Caco-2 (cell line): ENCODE data around the gene MICU1. TPM values are rescaled to one million over a fixed set of nuclear protein-coding genes. Genes with fewer than 3 reads are reported as not detected.

Experiments used
- BruUV-seq: library from RNA; stranded (reverse); fragments of 400-500 nt; replicated peaks from 2 replicates; lab custom pipeline; 2021; lab: Mats Ljungman, UMichigan
- CTCF ChIA-PET: fragments of 300-600 bp; sonication (Branson Sonifier 250); formaldehyde crosslinking; loops from one replicate; lab custom pipeline; 2022; ENCODE audit warnings: antibody characterized with exemption; lab: Charles Lee
- POLR2A ChIA-PET: fragments of 300-600 bp; sonication (Branson Sonifier 250); formaldehyde crosslinking; loops from one replicate; lab custom pipeline; 2022; ENCODE audit warnings: antibody characterized with exemption; lab: Charles Lee
- DNase-seq, 2 experiments: peaks; one replicate each; pipeline versions ENCODE4 v3.0.0 to v3.0.0-alpha.2; 2020 to 2022
- H3K27me3 ChIP-seq: replicated peaks from 2 replicates; pipeline ENCODE4 v1.6.0; 2011; ENCODE audit warnings: low read length; ENCODE audit not compliant: control insufficient read depth, insufficient read depth
- H3K36me3 ChIP-seq: 2 replicates; pipeline ENCODE4 v1.5.1; 2011; ENCODE audit warnings: low read length; ENCODE audit not compliant: control insufficient read depth, insufficient read depth
- H3K4me1 ChIP-seq: fragments of 250-450 bp; sonication (Bioruptor Pico); 2 replicates; pipeline ENCODE4 v1.5.1; 2020; ENCODE audit warnings: mild to moderate bottlenecking
- H3K4me3 ChIP-seq: 2 replicates; pipeline ENCODE4 v1.5.1; 2011; ENCODE audit warnings: low read depth, mild to moderate bottlenecking, control low read depth, low read length
- H3K9me3 ChIP-seq: fragments of 250-450 bp; sonication (Bioruptor Pico); 2 replicates; pipeline ENCODE4 v1.5.1; 2020; ENCODE audit warnings: mild to moderate bottlenecking, moderate library complexity
- H3K27ac Mint-ChIP-seq: one replicate; pipeline ENCODE4 v1.8.0; 2022; ENCODE audit warnings: mixed read lengths; ENCODE audit not compliant: unreplicated experiment
- H3K27me3 Mint-ChIP-seq: one replicate; pipeline ENCODE4 v1.8.0; 2022; ENCODE audit warnings: mixed read lengths; ENCODE audit not compliant: insufficient read depth, unreplicated experiment
- H3K36me3 Mint-ChIP-seq: one replicate; pipeline ENCODE4 v1.8.0; 2022; ENCODE audit warnings: mild to moderate bottlenecking, mixed read lengths; ENCODE audit not compliant: insufficient read depth, unreplicated experiment
- H3K4me1 Mint-ChIP-seq: one replicate; pipeline ENCODE4 v1.8.0; 2022; ENCODE audit warnings: low read depth, mixed read lengths; ENCODE audit not compliant: unreplicated experiment
- H3K4me3 Mint-ChIP-seq: one replicate; pipeline ENCODE4 v1.8.0; 2022; ENCODE audit warnings: mild to moderate bottlenecking, moderate library complexity, mixed read lengths; ENCODE audit not compliant: unreplicated experiment
- H3K9me3 Mint-ChIP-seq: one replicate; pipeline ENCODE4 v1.8.0; 2022; ENCODE audit warnings: mixed read lengths; ENCODE audit not compliant: unreplicated experiment
- intact Hi-C: fragments of 100-400 bp; cut with micrococcal nuclease; formaldehyde crosslinking; loops from one replicate; pipeline ENCODE4 v1.10.0; 2022; ENCODE audit not compliant: unreplicated experiment
- total RNA-seq: library from RNA; stranded (reverse); gene quantifications from 2 replicates; pipeline ENCODE4 v1.2.3, GENCODE V29; 2022
- TF ChIP-seq, protein P1 (sequence below), 2 experiments: fragments of 200-600 bp in 1 of 2; IDR thresholded peaks; 1 replicate in 1 of 2; 2 replicates in 1 of 2; pipeline versions ENCODE4 v1.5.1 to v1.8.0; 2011 to 2022; ENCODE audit warnings: antibody characterized with exemption in 1 of 2, control low read depth in 1 of 2, inconsistent platforms in 1 of 2, low read depth in 1 of 2, low read length in 1 of 2, mild to moderate bottlenecking in 1 of 2, moderate library complexity in 1 of 2; ENCODE audit not compliant: insufficient read depth in 1 of 2, severe bottlenecking in 1 of 2, unreplicated experiment in 1 of 2

MICU1 gene
- total RNA-seq, 1 experiment from 2014 or later = 83.2 TPM

DNA sequence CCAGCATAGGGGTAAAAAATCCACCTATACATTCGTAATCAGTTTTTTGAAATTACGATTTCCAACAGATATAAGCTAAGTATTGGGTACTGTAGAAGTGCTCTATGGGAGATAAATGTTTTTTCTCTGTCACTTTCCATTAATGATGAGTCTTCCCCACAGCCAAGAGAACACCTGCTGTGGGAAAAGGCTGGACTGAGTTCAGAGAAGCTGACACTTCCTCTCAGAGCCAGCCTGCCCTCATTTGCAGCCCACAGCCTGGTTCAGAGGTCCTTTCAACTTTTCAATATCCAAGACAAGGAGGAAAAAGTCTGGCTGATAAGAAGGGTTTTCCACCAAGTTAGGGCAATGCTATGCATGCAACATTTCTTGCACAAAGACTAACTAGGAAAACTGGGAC is 206.6 kb downstream of the MICU1 start:
- no peak for DNase-seq
- H3K27ac Mint-ChIP-seq = no peak overlapping the region
- TF ChIP-seq, protein P1, sequence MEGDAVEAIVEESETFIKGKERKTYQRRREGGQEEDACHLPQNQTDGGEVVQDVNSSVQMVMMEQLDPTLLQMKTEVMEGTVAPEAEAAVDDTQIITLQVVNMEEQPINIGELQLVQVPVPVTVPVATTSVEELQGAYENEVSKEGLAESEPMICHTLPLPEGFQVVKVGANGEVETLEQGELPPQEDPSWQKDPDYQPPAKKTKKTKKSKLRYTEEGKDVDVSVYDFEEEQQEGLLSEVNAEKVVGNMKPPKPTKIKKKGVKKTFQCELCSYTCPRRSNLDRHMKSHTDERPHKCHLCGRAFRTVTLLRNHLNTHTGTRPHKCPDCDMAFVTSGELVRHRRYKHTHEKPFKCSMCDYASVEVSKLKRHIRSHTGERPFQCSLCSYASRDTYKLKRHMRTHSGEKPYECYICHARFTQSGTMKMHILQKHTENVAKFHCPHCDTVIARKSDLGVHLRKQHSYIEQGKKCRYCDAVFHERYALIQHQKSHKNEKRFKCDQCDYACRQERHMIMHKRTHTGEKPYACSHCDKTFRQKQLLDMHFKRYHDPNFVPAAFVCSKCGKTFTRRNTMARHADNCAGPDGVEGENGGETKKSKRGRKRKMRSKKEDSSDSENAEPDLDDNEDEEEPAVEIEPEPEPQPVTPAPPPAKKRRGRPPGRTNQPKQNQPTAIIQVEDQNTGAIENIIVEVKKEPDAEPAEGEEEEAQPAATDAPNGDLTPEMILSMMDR (IDR thresholded peaks at IDR 0.05; ENCODE audit: insufficient read depth in 1 of 2, low read depth in 1 of 2, low read length in 1 of 2, severe bottlenecking in 1 of 2, unreplicated experiment in 1 of 2) = no peak
- no peaks in the 10 kb centered on the region for H3K9me3 ChIP-seq
- intact Hi-C loops = no loop called here
- H3K36me3 Mint-ChIP-seq = peaks cover 20% of the 10 kb centered on the region
- BruUV-seq = no TSS peak
- H3K27me3 ChIP-seq = no peaks in the 10 kb centered on the region
- H3K9me3 Mint-ChIP-seq = peaks cover 12% of the 10 kb centered on the region
- no peak overlapping the region for H3K4me3 Mint-ChIP-seq
- H3K4me3 ChIP-seq = no peak overlapping the region
- peaks cover 1% of the 10 kb centered on the region; the same call in 1 of the 2 replicates for H3K36me3 ChIP-seq
- H3K27me3 Mint-ChIP-seq = no peaks in the 10 kb centered on the region
- ChIA-PET POLR2A (no interaction called here), CTCF (no interaction called here)
- peaks cover 8% of the 10 kb centered on the region for H3K4me1 Mint-ChIP-seq
- H3K4me1 ChIP-seq = no peaks in the 10 kb centered on the region

- TF ChIP-seq, protein P1 (IDR thresholded peaks at IDR 0.05; ENCODE audit: insufficient read depth in 1 of 2, low read depth in 1 of 2, low read length in 1 of 2, severe bottlenecking in 1 of 2, unreplicated experiment in 1 of 2) = no peak
- no peak for DNase-seq
- ChIA-PET CTCF (no interaction called here), POLR2A (no interaction called here)
- BruUV-seq = no TSS peak
- peaks cover 8% of the 10 kb centered on the region for H3K4me1 Mint-ChIP-seq
- no peak overlapping the region for H3K4me3 Mint-ChIP-seq
- Histone ChIP-seq H3K36me3 (peaks cover 1% of the 10 kb centered on the region; the same call in 1 of the 2 replicates), H3K4me3 (no peak overlapping the region), H3K4me1 (no peaks in the 10 kb centered on the region), H3K9me3 (no peaks in the 10 kb centered on the region), H3K27me3 (no peaks in the 10 kb centered on the region)
- intact Hi-C loops = no loop called here
- H3K27ac Mint-ChIP-seq = no peak overlapping the region
- peaks cover 12% of the 10 kb centered on the region for H3K9me3 Mint-ChIP-seq
- no peaks in the 10 kb centered on the region for H3K27me3 Mint-ChIP-seq
- peaks cover 20% of the 10 kb centered on the region for H3K36me3 Mint-ChIP-seq
Observed at GRCh38 chr10:72418679-72419078, 207.2 kb downstream of the MICU1 start.

DNA sequence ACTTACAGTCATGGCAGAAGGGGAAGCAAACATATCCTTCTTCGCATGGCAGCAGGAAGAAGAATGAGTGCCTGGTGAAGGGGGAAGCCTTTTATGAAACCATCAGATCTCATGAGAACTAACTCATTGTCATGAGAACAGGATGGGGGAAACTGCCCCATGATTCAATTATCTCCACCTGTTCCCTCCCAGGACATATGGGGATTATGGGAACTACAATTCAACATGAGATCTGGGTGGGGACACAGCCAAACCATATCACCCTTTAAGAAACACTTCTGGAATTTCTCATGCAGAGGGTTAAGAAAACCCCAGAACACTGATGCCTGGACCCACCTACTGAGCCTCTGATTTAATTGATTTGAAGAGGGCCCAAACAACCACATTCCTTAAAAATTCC is 207.9 kb downstream of the MICU1 start:
- Histone ChIP-seq H3K36me3 (peaks cover 1% of the 10 kb centered on the region; the same call in 1 of the 2 replicates), H3K4me3 (no peak overlapping the region), H3K9me3 (no peaks in the 10 kb centered on the region), H3K4me1 (no peaks in the 10 kb centered on the region), H3K27me3 (no peaks in the 10 kb centered on the region)
- H3K4me3 Mint-ChIP-seq = no peak overlapping the region
- intact Hi-C loops = no loop called here
- H3K27ac Mint-ChIP-seq = no peak overlapping the region
- peaks cover 7% of the 10 kb centered on the region for H3K9me3 Mint-ChIP-seq
- H3K27me3 Mint-ChIP-seq = no peaks in the 10 kb centered on the region
- ChIA-PET CTCF (no interaction called here), POLR2A (no interaction called here)
- peaks cover 5% of the 10 kb centered on the region for H3K4me1 Mint-ChIP-seq
- no peak for DNase-seq
- TF ChIP-seq, protein P1 (IDR thresholded peaks at IDR 0.05; ENCODE audit: insufficient read depth in 1 of 2, low read depth in 1 of 2, low read length in 1 of 2, severe bottlenecking in 1 of 2, unreplicated experiment in 1 of 2) = no peak
- H3K36me3 Mint-ChIP-seq = peaks cover 17% of the 10 kb centered on the region
- no TSS peak for BruUV-seq
